IMR-90 (cell line): ENCODE results near the gene GGTLC2. TPM values are rescaled to one million over a fixed set of nuclear protein-coding genes. Genes with fewer than 3 reads are reported as not detected.

Experiments
- ATAC-seq: fragments of 200-7000 bp; cut with Tn5 transposase; 2 replicates; pipeline ENCODE4 v1.9.1; 2020; ENCODE audit warnings: low read depth, mild to moderate bottlenecking, moderate library complexity
- BruUV-seq: library from RNA; stranded (reverse); fragments of 400-500 nt; replicated peaks from 2 replicates; lab custom pipeline; 2021; lab: Mats Ljungman, UMichigan
- CTCF ChIA-PET: fragments of 300-600 bp; formaldehyde crosslinking; extraction: SDS; loops from one replicate; lab custom pipeline; 2021; ENCODE audit warnings: antibody characterized with exemption; lab: Yijun Ruan, JAX
- POLR2A ChIA-PET: fragments of 300-600 bp; sonication (Branson Sonifier 250); formaldehyde crosslinking; loops from one replicate; lab custom pipeline; 2022; ENCODE audit warnings: antibody characterized with exemption; ENCODE audit not compliant: unreplicated experiment; lab: Charles Lee
- DNase-seq: peaks from one replicate; pipeline ENCODE4 v3.0.0; 2013
- H2AFZ ChIP-seq: replicated peaks from 2 replicates; pipeline ENCODE3; 2013; ENCODE audit warnings: low read length, mild to moderate bottlenecking; ENCODE audit not compliant: poor library complexity
- H2AK5ac ChIP-seq: 2 replicates; pipeline ENCODE4 v1.6.1; 2013; ENCODE audit warnings: low read depth, low read length, inconsistent platforms
- H2AK9ac ChIP-seq: replicated peaks from 2 replicates; pipeline ENCODE3; 2013; ENCODE audit warnings: mild to moderate bottlenecking, low read depth, low read length, moderate library complexity; ENCODE audit not compliant: poor library complexity
- H2BK120ac ChIP-seq: 2 replicates; pipeline ENCODE4 v1.6.1; 2013; ENCODE audit warnings: low read depth, low read length, inconsistent platforms
- H2BK15ac ChIP-seq: 3 replicates; pipeline ENCODE4 v1.6.1; 2013; ENCODE audit warnings: low read depth, low read length, inconsistent platforms
- H2BK20ac ChIP-seq: 2 replicates; pipeline ENCODE4 v1.6.1; 2013; ENCODE audit warnings: low read depth, mild to moderate bottlenecking, inconsistent platforms, low read length, moderate library complexity
- H2BK5ac ChIP-seq: 2 replicates; pipeline ENCODE4 v1.6.1; 2013; ENCODE audit warnings: mild to moderate bottlenecking, low read depth, low read length, inconsistent platforms; ENCODE audit not compliant: poor library complexity, severe bottlenecking
- H3K14ac ChIP-seq: replicated peaks from 2 replicates; pipeline ENCODE4 v1.6.1; 2013; ENCODE audit warnings: low read depth, low read length, inconsistent platforms
- H3K18ac ChIP-seq: 2 replicates; pipeline ENCODE4 v1.6.1; 2013; ENCODE audit warnings: low read depth, low read length, control low read depth
- H3K23ac ChIP-seq: 2 replicates; pipeline ENCODE4 v1.6.1; 2013; ENCODE audit warnings: low read depth, low read length, inconsistent platforms
- H3K27ac ChIP-seq: 2 replicates; pipeline ENCODE4 v1.5.1; 2013; ENCODE audit warnings: mild to moderate bottlenecking, control low read depth, low read length; ENCODE audit not compliant: insufficient read depth
- H3K27me3 ChIP-seq: 2 replicates; pipeline ENCODE4 v1.6.1; 2013; ENCODE audit warnings: low read length; ENCODE audit not compliant: control insufficient read depth, insufficient read depth
- H3K36me3 ChIP-seq: 2 replicates; pipeline ENCODE4 v1.6.1; 2013; ENCODE audit warnings: low read length, mixed read lengths; ENCODE audit not compliant: control insufficient read depth, insufficient read depth
- H3K4ac ChIP-seq: 2 replicates; pipeline ENCODE4 v1.6.1; 2013; ENCODE audit warnings: low read depth, low read length, inconsistent platforms
- H3K4me1 ChIP-seq: 2 replicates; pipeline ENCODE4 v1.6.1; 2013; ENCODE audit warnings: low read length, mixed read lengths; ENCODE audit not compliant: control insufficient read depth, insufficient read depth
- H3K4me2 ChIP-seq: 2 replicates; pipeline ENCODE4 v1.6.1; 2013; ENCODE audit warnings: low read depth, mild to moderate bottlenecking, control low read depth, low read length, moderate library complexity
- H3K4me3 ChIP-seq: 2 replicates; pipeline ENCODE4 v1.5.1; 2013; ENCODE audit warnings: low read depth, mild to moderate bottlenecking, control low read depth, low read length, moderate library complexity; ENCODE audit not compliant: insufficient read depth
- H3K56ac ChIP-seq: 2 replicates; pipeline ENCODE4 v1.6.1; 2013; ENCODE audit warnings: low read length, inconsistent platforms; ENCODE audit not compliant: insufficient read depth; ENCODE audit errors: extremely low read depth
- H3K79me1 ChIP-seq, 2 experiments: 2 replicates each; pipeline ENCODE4 v1.6.1; 2013; ENCODE audit warnings: low read length in 2 of 2, inconsistent platforms in 1 of 2, low read depth in 1 of 2
- H3K9ac ChIP-seq: 2 replicates; pipeline ENCODE4 v1.6.1; 2013; ENCODE audit warnings: low read depth, low read length, control low read depth
- H3K9me1 ChIP-seq: 2 replicates; pipeline ENCODE4 v1.6.1; 2013; ENCODE audit warnings: low read length, inconsistent platforms; ENCODE audit not compliant: insufficient read depth
- H3K9me3 ChIP-seq: 2 replicates; pipeline ENCODE4 v1.6.1; 2013; ENCODE audit warnings: low read length; ENCODE audit not compliant: control insufficient read depth, insufficient read depth
- H4K20me1 ChIP-seq: 2 replicates; pipeline ENCODE4 v1.6.1; 2013; ENCODE audit warnings: low read length, inconsistent platforms; ENCODE audit not compliant: insufficient read depth
- H4K5ac ChIP-seq: 2 replicates; pipeline ENCODE4 v1.6.1; 2013; ENCODE audit warnings: mild to moderate bottlenecking, low read depth, low read length, control low read depth
- H4K8ac ChIP-seq, 2 experiments: 2 replicates each; pipeline ENCODE4 v1.6.1; 2013; ENCODE audit warnings: low read depth in 2 of 2, low read length in 2 of 2, control low read depth in 1 of 2, inconsistent platforms in 1 of 2
- H4K91ac ChIP-seq: 2 replicates; pipeline ENCODE4 v1.6.1; 2013; ENCODE audit warnings: low read depth, low read length, inconsistent platforms; ENCODE audit not compliant: insufficient read depth
- BHLHE40 ChIP-seq: fragments of 150-350 bp; IDR thresholded peaks from 2 replicates; pipeline ENCODE4 v1.6.1; 2016; ENCODE audit warnings: mild to moderate bottlenecking, low read depth, low read length
- CEBPB ChIP-seq: IDR thresholded peaks from 2 replicates; pipeline ENCODE4 v1.6.1; 2012; ENCODE audit warnings: low read depth, low read length, improper control_type of control experiment
- CHD1 ChIP-seq: IDR thresholded peaks from 2 replicates; pipeline ENCODE4 v1.6.1; 2012; ENCODE audit warnings: low read depth, low read length, improper control_type of control experiment
- CTCF ChIP-seq: conservative IDR thresholded peaks from 2 replicates; pipeline ENCODE4 v1.5.1; 2012; ENCODE audit warnings: mild to moderate bottlenecking, low read depth, low read length, improper control_type of control experiment
- ELK1 ChIP-seq: fragments of 150-350 bp; IDR thresholded peaks from 2 replicates; pipeline ENCODE4 v1.6.1; 2016; ENCODE audit warnings: low read depth, mild to moderate bottlenecking, low read length, moderate library complexity, borderline replicate concordance
- FOS ChIP-seq: fragments of 150-350 bp; IDR thresholded peaks from 2 replicates; pipeline ENCODE4 v1.6.1; 2016; ENCODE audit warnings: low read depth, low read length
- MAFK ChIP-seq: IDR thresholded peaks from 2 replicates; pipeline ENCODE4 v1.6.1; 2012; ENCODE audit warnings: low read depth, low read length, improper control_type of control experiment
- MAZ ChIP-seq: IDR thresholded peaks from 2 replicates; pipeline ENCODE4 v1.6.1; 2012; ENCODE audit warnings: low read depth, mild to moderate bottlenecking, low read length, improper control_type of control experiment, moderate library complexity, borderline replicate concordance
- MXI1 ChIP-seq: IDR thresholded peaks from 2 replicates; pipeline ENCODE4 v1.6.1; 2012; ENCODE audit warnings: low read depth, mild to moderate bottlenecking, low read length, moderate library complexity, borderline replicate concordance
- NFE2L2 ChIP-seq: fragments of 150-350 bp; IDR thresholded peaks from 2 replicates; pipeline ENCODE4 v1.6.1; 2016; ENCODE audit warnings: low read depth, mild to moderate bottlenecking, low read length
- POLR2A ChIP-seq: IDR thresholded peaks from 2 replicates; pipeline ENCODE4 v1.6.1; 2012; ENCODE audit warnings: mild to moderate bottlenecking, low read depth, low read length
- RAD21 ChIP-seq: IDR thresholded peaks from 2 replicates; pipeline ENCODE4 v1.6.1; 2012; ENCODE audit warnings: low read length, improper control_type of control experiment
- RCOR1 ChIP-seq: IDR thresholded peaks from 2 replicates; pipeline ENCODE4 v1.6.1; 2012; ENCODE audit warnings: mild to moderate bottlenecking, low read length, improper control_type of control experiment; ENCODE audit not compliant: insufficient replicate concordance
- RFX5 ChIP-seq: IDR thresholded peaks from 2 replicates; pipeline ENCODE4 v1.8.0; 2012; ENCODE audit warnings: low read depth, mild to moderate bottlenecking, low read length, moderate library complexity
- SMC3 ChIP-seq: fragments of 150-350 bp; IDR thresholded peaks from 2 replicates; pipeline ENCODE4 v1.6.1; 2016; ENCODE audit warnings: low read depth, mild to moderate bottlenecking, antibody characterized with exemption, low read length, moderate library complexity
- WGBS, 2 experiments: methylation state at CpG; one replicate each; pipeline versions ENCODE4 v1.1.5 to v1.1.7; 2013; ENCODE audit warnings: missing lambda C conversion rate in 2 of 2; ENCODE audit not compliant: insufficient read length in 1 of 2; ENCODE audit errors: extremely low coverage in 2 of 2; 5-methylcytosine and 5-hydroxymethylcytosine counted together
- dilution Hi-C: fragments of 300-500 bp; cut with HindIII; formaldehyde crosslinking; loops from one replicate; pipeline ENCODE4 v1.14.3; 2018; ENCODE audit warnings: low sequenced_read_pairs; ENCODE audit not compliant: unreplicated experiment
- in situ Hi-C: fragments of 300-500 bp; cut with MboI; formaldehyde crosslinking; loops from 3 replicates; pipeline ENCODE4 v1.14.3; 2019; ENCODE audit warnings: low sequenced_read_pairs, inconsistent platforms, mixed read lengths
- intact Hi-C: fragments of 100-400 bp; cut with micrococcal nuclease; formaldehyde crosslinking; loops from 2 replicates; pipeline ENCODE4 v1.10.0; 2022
- polyA plus RNA-seq, 3 experiments: library from polyadenylated mRNA; depleted of rRNA; stranded (reverse); fragments of >200 nt; gene quantifications; 2 replicates each; pipeline ENCODE4 v1.2.3, GENCODE V29; 2012; ENCODE audit warnings: low replicate concordance in 1 of 3
- total RNA-seq: library from RNA; depleted of rRNA; stranded (reverse); fragments of >200 nt; gene quantifications from 2 replicates; pipeline ENCODE4 v1.2.3, GENCODE V29; 2012
- TF ChIP-seq, protein P1 (sequence below): fragments of 150-350 bp; IDR thresholded peaks from 2 replicates; pipeline ENCODE4 v1.6.1; 2017; ENCODE audit warnings: mild to moderate bottlenecking, antibody characterized with exemption, low read length, low read depth

Gene GGTLC2
- total and polyA plus RNA-seq, 2 of the 4 experiments (the other 2 are of a cell fraction): 0.09 TPM; not detected in 1

GRCh38 chr22:22669093-22669492 lies 24.7 kb downstream of the GGTLC2 start:
- POLR2A ChIA-PET: no interaction called here
- no peak overlapping the region for H4K5ac ChIP-seq
- intact Hi-C loops: loop anchor here (10.0 kb wide), 1 partner anchor 76 kb away; no protein-coding TSS in a partner anchor
- H2AK5ac ChIP-seq: no peak overlapping the region
- no peak overlapping the region for H3K27ac ChIP-seq
- no peak overlapping the region for H2AK9ac ChIP-seq
- DNase-seq (no peak), ATAC-seq (no peak)
- no peak overlapping the region for H4K8ac ChIP-seq
- H2BK15ac ChIP-seq: no peak overlapping the region
- CTCF ChIA-PET: no interaction called here
- no peaks in the 10 kb centered on the region for H3K36me3 ChIP-seq
- no peak overlapping the region for H3K14ac ChIP-seq
- in situ Hi-C loops: no loop called here
- H2BK120ac ChIP-seq: no peak overlapping the region
- H2BK20ac ChIP-seq: no peak overlapping the region
- H3K9me3 ChIP-seq: peaks cover 4% of the 10 kb centered on the region; the same call in 1 of the 2 replicates
- no peak overlapping the region for H3K23ac ChIP-seq
- H4K91ac ChIP-seq: no peak overlapping the region
- no TSS peak for BruUV-seq
- no peak overlapping the region for H3K56ac ChIP-seq
- no peak overlapping the region for H3K9ac ChIP-seq
- dilution Hi-C loops: no loop called here
- H3K4me2 ChIP-seq: no peak overlapping the region
- no peaks in the 10 kb centered on the region for H3K4me1 ChIP-seq
- H2AFZ ChIP-seq: no peak overlapping the region
- no peaks in the 10 kb centered on the region for H4K20me1 ChIP-seq
- TF ChIP-seq RFX5 (no peak), CHD1 (no peak), MAZ (no peak), MAFK (no peak), POLR2A (no peak), SMC3 (no peak), NFE2L2 (no peak), MXI1 (no peak), FOS (no peak), RCOR1 (no peak), CEBPB (no peak), BHLHE40 (no peak), ELK1 (no peak), RAD21 (no peak), CTCF (no peak)
- TF ChIP-seq, protein P1, sequence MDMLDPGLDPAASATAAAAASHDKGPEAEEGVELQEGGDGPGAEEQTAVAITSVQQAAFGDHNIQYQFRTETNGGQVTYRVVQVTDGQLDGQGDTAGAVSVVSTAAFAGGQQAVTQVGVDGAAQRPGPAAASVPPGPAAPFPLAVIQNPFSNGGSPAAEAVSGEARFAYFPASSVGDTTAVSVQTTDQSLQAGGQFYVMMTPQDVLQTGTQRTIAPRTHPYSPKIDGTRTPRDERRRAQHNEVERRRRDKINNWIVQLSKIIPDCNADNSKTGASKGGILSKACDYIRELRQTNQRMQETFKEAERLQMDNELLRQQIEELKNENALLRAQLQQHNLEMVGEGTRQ: no peak
- no peak overlapping the region for H2BK5ac ChIP-seq
- no peaks in the 10 kb centered on the region for H3K9me1 ChIP-seq
- H3K18ac ChIP-seq: no peak overlapping the region
- H3K27me3 ChIP-seq: peaks cover 30% of the 10 kb centered on the region
- H3K79me1 ChIP-seq: no peaks in the 10 kb centered on the region
- H3K4me3 ChIP-seq: no peak overlapping the region
- WGBS, 2 experiments: 77% methylated on average over 2 of the region's 2 CpGs; no CpG with 5 or more reads in 1 of the 2 experiments
- no peak overlapping the region for H3K4ac ChIP-seq
